Measurements from ENCODE around the gene TTLL9. TPM values are rescaled to one million over a fixed set of nuclear protein-coding genes. Genes with fewer than 3 reads are reported as not detected.

Gene TTLL9
- total and polyA plus RNA-seq, 2 of the 13 experiments (the other 11 are each of a cell fraction or from before 2014, with no cell fraction given): not detected

- TF ChIP-seq MNT (IDR thresholded peaks at IDR 0.05) (no peak), ZNF879 (CRISPR knock-in tag; IDR thresholded peaks at IDR 0.05) (0 out of 2 replicates have a peak, but pooled peaks have one; percentile 41), TP53 (CRISPR knock-in tag; conservative IDR thresholded peaks at IDR 0.05) (no peak), ZNF547 (CRISPR knock-in tag; IDR thresholded peaks at IDR 0.05) (peak; percentile 73; the same call in 1 of the 2 replicates), TRAFD1 (CRISPR knock-in tag; IDR thresholded peaks at IDR 0.05; ENCODE audit: borderline replicate concordance) (no peak), HMG20A (CRISPR knock-in tag; IDR thresholded peaks at IDR 0.05; ENCODE audit: borderline replicate concordance) (no peak), MAFG (CRISPR knock-in tag; IDR thresholded peaks at IDR 0.05) (no peak), ZBTB39 (CRISPR knock-in tag; IDR thresholded peaks at IDR 0.05) (no peak), HNF1A (IDR thresholded peaks at IDR 0.05; ENCODE audit: low read depth) (no peak), HNF1A (CRISPR knock-in tag; IDR thresholded peaks at IDR 0.05; ENCODE audit: borderline replicate concordance) (no peak), CCAR2 (optimal IDR thresholded peaks at IDR 0.05; ENCODE audit: low read depth, low read length) (peak; percentile 51), TBX3 (IDR thresholded peaks at IDR 0.05; ENCODE audit: borderline replicate concordance) (no peak), MED1 (CRISPR knock-in tag; IDR thresholded peaks at IDR 0.05) (no peak), ZBTB43 (CRISPR knock-in tag; conservative IDR thresholded peaks at IDR 0.05) (no peak), HDAC2 (CRISPR knock-in tag; IDR thresholded peaks at IDR 0.05) (no peak), ZBTB20 (CRISPR knock-in tag; IDR thresholded peaks at IDR 0.05; ENCODE audit: borderline replicate concordance, low read depth) (no peak), CREB3 (CRISPR knock-in tag; IDR thresholded peaks at IDR 0.05) (no peak)
These were observed 8.9 kb upstream of the TTLL9 start (continued) for GRCh38 chr20:31861385-31862156.

Data from HepG2 (cell line).